SK-N-SH treated with all-trans-retinoic acid at 6 μM for 48 hours (cell line): ENCODE measurements around the gene TMEM141.

ENCODE experiments used
- ATAC-seq: fragments of 200-7000 bp; cut with Tn5 transposase; 3 replicates; pipeline ENCODE4 v1.9.1; 2020; ENCODE audit warnings: mild to moderate bottlenecking, moderate library complexity
- ARNTL ChIP-seq: fragments of 450-650 bp; formaldehyde crosslinking; IDR thresholded peaks from 2 replicates; pipeline ENCODE4 v1.5.0; 2020; ENCODE audit warnings: low read depth, mild to moderate bottlenecking, moderate library complexity, borderline replicate concordance
- BACH2 ChIP-seq: fragments of 250-450 bp; sonication (Bioruptor Pico); IDR thresholded peaks from 2 replicates; pipeline ENCODE4 v1.9.0; 2021; ENCODE audit warnings: mild to moderate bottlenecking, borderline replicate concordance
- CREB5 ChIP-seq: fragments of 250-450 bp; sonication (Bioruptor Pico); IDR thresholded peaks from 2 replicates; pipeline ENCODE4 v1.5.1; 2020; ENCODE audit warnings: low read depth, mild to moderate bottlenecking, moderate library complexity
- CSDC2 ChIP-seq: fragments of 250-450 bp; sonication (Bioruptor Pico); IDR thresholded peaks from 2 replicates; pipeline ENCODE4 v1.5.0; 2020; ENCODE audit warnings: mild to moderate bottlenecking, moderate library complexity
- ESRRG ChIP-seq: fragments of 250-450 bp; sonication (Bioruptor Pico); IDR thresholded peaks from 2 replicates; pipeline ENCODE4 v1.6.1; 2021; ENCODE audit warnings: mild to moderate bottlenecking
- GLIS3 ChIP-seq: fragments of 250-450 bp; sonication (Bioruptor Pico); IDR thresholded peaks from 2 replicates; pipeline ENCODE4 v1.5.0; 2020; ENCODE audit warnings: mild to moderate bottlenecking, moderate library complexity
- ISL1 ChIP-seq: fragments of 250-450 bp; sonication (Bioruptor Pico); IDR thresholded peaks from 2 replicates; pipeline ENCODE4 v2.1.2; 2022; ENCODE audit warnings: mild to moderate bottlenecking, moderate library complexity
- OSR1 ChIP-seq: fragments of 250-450 bp; sonication (Bioruptor Pico); IDR thresholded peaks from 2 replicates; pipeline ENCODE4 v1.8.0; 2022; ENCODE audit warnings: moderate library complexity, mild to moderate bottlenecking, inconsistent platforms
- POU6F1 ChIP-seq: fragments of 250-450 bp; sonication (Bioruptor Pico); IDR thresholded peaks from 2 replicates; pipeline ENCODE4 v1.8.0; 2021; ENCODE audit warnings: low read depth, mild to moderate bottlenecking, moderate library complexity, borderline replicate concordance
- PPARA ChIP-seq: fragments of 250-450 bp; sonication (Bioruptor Pico); IDR thresholded peaks from 2 replicates; pipeline ENCODE4 v1.5.0; 2020; ENCODE audit warnings: mild to moderate bottlenecking, borderline replicate concordance
- RARB ChIP-seq: fragments of 250-450 bp; sonication (Bioruptor Pico); IDR thresholded peaks from 2 replicates; pipeline ENCODE4 v1.8.0; 2021; ENCODE audit warnings: mild to moderate bottlenecking, moderate library complexity
- SNAI2 ChIP-seq: fragments of 250-450 bp; sonication (Bioruptor Pico); IDR thresholded peaks from 2 replicates; pipeline ENCODE4 v1.5.0; 2020; ENCODE audit warnings: mild to moderate bottlenecking, moderate library complexity
- TCF4 ChIP-seq: fragments of 250-450 bp; sonication (Bioruptor Pico); IDR thresholded peaks from 2 replicates; pipeline ENCODE4 v1.8.0; 2021; ENCODE audit warnings: mild to moderate bottlenecking, moderate library complexity, borderline replicate concordance
- TSHZ2 ChIP-seq: fragments of 250-450 bp; sonication (Bioruptor Pico); IDR thresholded peaks from 2 replicates; pipeline ENCODE4 v1.5.0; 2020; ENCODE audit warnings: mild to moderate bottlenecking, moderate library complexity
- ZC3H10 ChIP-seq: fragments of 250-450 bp; sonication (Bioruptor Pico); IDR thresholded peaks from 2 replicates; pipeline ENCODE4 v1.5.1; 2021; ENCODE audit warnings: mild to moderate bottlenecking, moderate library complexity
- ZFP3 ChIP-seq: fragments of 250-450 bp; sonication (Bioruptor Pico); IDR thresholded peaks from 2 replicates; pipeline ENCODE4 v1.5.0; 2020; ENCODE audit warnings: mild to moderate bottlenecking, moderate library complexity
- ZFP30 ChIP-seq: fragments of 450-650 bp; formaldehyde crosslinking; IDR thresholded peaks from 2 replicates; pipeline ENCODE4 v1.5.0; 2022; ENCODE audit warnings: mild to moderate bottlenecking, moderate library complexity
- ZNF565 ChIP-seq: fragments of 450-650 bp; formaldehyde crosslinking; conservative IDR thresholded peaks from 2 replicates; pipeline ENCODE4 v1.5.0; 2020; ENCODE audit warnings: low read depth, mild to moderate bottlenecking, moderate library complexity
- ZNF70 ChIP-seq: fragments of 450-650 bp; formaldehyde crosslinking; IDR thresholded peaks from 2 replicates; pipeline ENCODE4 v1.5.0; 2020; ENCODE audit warnings: mild to moderate bottlenecking, moderate library complexity
- ZNF8 ChIP-seq: fragments of 450-650 bp; formaldehyde crosslinking; IDR thresholded peaks from 2 replicates; pipeline ENCODE4 v1.5.0; 2020; ENCODE audit warnings: mild to moderate bottlenecking, moderate library complexity
- TF ChIP-seq, protein P1 (sequence below): fragments of 250-450 bp; sonication (Bioruptor Pico); IDR thresholded peaks from 2 replicates; pipeline ENCODE4 v1.8.0; 2020; ENCODE audit warnings: mild to moderate bottlenecking, moderate library complexity, borderline replicate concordance
- TF ChIP-seq, protein P2 (sequence below): fragments of 250-450 bp; sonication (Bioruptor Pico); IDR thresholded peaks from 2 replicates; pipeline ENCODE4 v1.5.1; 2021; ENCODE audit warnings: mild to moderate bottlenecking, moderate library complexity

Gene TMEM141

GRCh38 chr9:136745389-136746154 is 45.6 kb upstream of the TMEM141 start:
- no peak for TF ChIP-seq ZFP3 (CRISPR knock-in tag)
- no peak for TF ChIP-seq ZNF70
- no peak for TF ChIP-seq ZFP30 (CRISPR knock-in tag)
- TF ChIP-seq GLIS3 (CRISPR knock-in tag) = no peak
- ATAC-seq = no peak

- no peak for ATAC-seq
- no peak for TF ChIP-seq ZNF70
- no peak for TF ChIP-seq ZC3H10 (CRISPR knock-in tag)
- no peak for TF ChIP-seq ZFP30 (CRISPR knock-in tag)
- TF ChIP-seq, protein P1, sequence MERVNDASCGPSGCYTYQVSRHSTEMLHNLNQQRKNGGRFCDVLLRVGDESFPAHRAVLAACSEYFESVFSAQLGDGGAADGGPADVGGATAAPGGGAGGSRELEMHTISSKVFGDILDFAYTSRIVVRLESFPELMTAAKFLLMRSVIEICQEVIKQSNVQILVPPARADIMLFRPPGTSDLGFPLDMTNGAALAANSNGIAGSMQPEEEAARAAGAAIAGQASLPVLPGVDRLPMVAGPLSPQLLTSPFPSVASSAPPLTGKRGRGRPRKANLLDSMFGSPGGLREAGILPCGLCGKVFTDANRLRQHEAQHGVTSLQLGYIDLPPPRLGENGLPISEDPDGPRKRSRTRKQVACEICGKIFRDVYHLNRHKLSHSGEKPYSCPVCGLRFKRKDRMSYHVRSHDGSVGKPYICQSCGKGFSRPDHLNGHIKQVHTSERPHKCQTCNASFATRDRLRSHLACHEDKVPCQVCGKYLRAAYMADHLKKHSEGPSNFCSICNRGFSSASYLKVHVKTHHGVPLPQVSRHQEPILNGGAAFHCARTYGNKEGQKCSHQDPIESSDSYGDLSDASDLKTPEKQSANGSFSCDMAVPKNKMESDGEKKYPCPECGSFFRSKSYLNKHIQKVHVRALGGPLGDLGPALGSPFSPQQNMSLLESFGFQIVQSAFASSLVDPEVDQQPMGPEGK (CRISPR knock-in tag) = no peak
- TF ChIP-seq OSR1 (CRISPR knock-in tag) = no peak
- TF ChIP-seq, protein P2, sequence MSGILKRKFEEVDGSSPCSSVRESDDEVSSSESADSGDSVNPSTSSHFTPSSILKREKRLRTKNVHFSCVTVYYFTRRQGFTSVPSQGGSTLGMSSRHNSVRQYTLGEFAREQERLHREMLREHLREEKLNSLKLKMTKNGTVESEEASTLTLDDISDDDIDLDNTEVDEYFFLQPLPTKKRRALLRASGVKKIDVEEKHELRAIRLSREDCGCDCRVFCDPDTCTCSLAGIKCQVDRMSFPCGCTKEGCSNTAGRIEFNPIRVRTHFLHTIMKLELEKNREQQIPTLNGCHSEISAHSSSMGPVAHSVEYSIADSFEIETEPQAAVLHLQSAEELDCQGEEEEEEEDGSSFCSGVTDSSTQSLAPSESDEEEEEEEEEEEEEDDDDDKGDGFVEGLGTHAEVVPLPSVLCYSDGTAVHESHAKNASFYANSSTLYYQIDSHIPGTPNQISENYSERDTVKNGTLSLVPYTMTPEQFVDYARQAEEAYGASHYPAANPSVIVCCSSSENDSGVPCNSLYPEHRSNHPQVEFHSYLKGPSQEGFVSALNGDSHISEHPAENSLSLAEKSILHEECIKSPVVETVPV (CRISPR knock-in tag) = no peak
- no peak for TF ChIP-seq TCF4
- TF ChIP-seq PPARA (CRISPR knock-in tag) = no peak
- no peak for TF ChIP-seq ZNF565
- TF ChIP-seq TSHZ2 = no peak
Measured at GRCh38 chr9:136746155-136746490, 45.0 kb upstream of the TMEM141 start.

DNA sequence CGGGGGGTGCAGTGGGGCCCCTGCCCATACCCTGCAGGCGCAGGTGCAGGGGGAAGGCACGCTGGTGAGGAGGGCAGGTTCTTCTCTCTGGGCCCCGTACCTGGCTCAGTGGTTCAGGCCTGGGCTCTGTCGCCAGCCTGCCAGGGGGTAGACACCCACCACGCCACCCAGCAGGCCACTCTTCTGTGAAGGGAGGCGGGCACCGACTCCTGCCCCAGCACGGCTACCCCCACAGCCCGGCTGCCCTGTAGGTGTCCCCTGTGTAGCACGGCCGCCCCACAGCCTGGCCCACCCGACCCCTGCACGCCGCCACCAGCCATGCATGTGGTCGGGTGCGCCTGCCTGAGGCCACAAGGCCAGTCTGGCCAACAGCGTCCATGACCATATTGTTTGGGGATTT is 44.5 kb upstream of the TMEM141 start:
- no peak for ATAC-seq
- no peak for TF ChIP-seq ESRRG
- no peak for TF ChIP-seq ZNF8 (CRISPR knock-in tag)
- no peak for TF ChIP-seq RARB (CRISPR knock-in tag)
- no peak for TF ChIP-seq OSR1 (CRISPR knock-in tag)
- no peak for TF ChIP-seq SNAI2 (CRISPR knock-in tag)
- TF ChIP-seq GLIS3 (CRISPR knock-in tag) = no peak

DNA sequence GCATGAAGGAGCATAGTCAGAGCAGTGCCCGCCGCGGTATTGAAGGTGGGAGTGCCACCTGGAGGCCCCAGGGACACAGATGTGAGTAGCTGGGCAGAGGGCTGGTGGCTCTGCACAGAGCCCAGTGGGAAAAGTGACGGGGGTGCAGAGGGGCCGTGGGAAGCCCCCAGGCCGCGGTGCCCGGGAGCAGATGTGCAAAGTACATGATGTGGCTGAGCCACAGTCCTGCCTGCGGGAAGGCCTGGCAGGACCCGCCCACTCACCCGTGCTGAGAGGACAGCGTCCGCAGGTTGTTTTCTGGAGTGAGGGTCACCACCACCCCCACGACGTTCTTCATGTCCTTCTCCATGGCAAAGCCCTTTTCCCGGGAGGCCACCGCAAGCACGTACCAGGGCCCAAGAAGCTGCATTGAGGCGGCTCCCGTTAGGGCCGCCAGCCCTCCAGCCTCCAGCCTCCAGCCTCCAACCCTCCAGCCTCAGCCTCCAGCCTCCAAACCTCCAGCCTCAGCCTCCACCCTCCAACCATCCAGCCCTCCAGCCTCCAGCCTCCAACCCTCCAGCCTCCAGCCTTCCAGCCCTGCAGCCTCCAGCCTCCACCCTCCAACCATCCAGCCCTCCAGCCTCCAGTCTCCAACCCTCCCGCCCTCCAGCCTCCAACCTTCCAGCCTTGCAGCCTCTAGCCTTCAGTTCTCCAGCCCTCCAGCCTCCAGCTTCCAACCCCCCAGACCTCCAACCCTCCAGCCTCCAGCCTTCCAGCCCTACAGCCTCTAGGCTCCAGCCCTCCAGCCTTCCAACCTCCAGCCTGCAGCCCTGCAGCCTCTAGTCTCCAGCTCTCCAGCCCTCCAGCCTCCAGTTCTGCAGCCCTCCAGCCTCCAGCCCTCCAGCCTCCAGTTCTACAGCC is 43.7 kb upstream of the TMEM141 start:
- TF ChIP-seq ZNF565 = no peak
- ATAC-seq = no peak

DNA sequence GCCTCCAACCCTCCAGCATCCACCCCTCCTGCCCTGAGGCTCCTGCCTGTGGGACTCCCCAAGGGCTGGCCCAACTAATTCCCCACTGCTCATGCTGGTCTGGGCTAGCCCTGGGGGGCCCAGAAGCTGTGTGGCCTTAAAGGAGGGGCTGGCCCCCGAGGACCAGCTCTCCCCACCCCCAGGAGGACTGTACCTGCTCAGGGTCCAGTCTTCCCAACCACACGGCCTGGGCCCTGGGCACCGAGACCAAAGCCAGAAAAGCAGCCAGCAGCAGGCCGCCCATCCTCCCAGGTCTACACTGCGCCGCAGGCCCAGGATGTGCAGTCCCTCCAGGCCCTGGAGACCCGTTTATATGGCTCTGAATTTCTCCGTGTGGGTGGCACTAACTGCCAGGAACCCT is 42.9 kb upstream of the TMEM141 start, which contains the start of gene LCN6:
LCN6 (minus strand) TSS at position 325 of the 400 bp plus-strand sequence; CDS start at position 283, 42 bp downstream.
- no peak for ATAC-seq
- TF ChIP-seq OSR1 (CRISPR knock-in tag) (no peak), ZNF8 (CRISPR knock-in tag) (no peak), POU6F1 (CRISPR knock-in tag) (no peak), ZNF70 (no peak), ISL1 (no peak), ARNTL (CRISPR knock-in tag) (no peak), CSDC2 (CRISPR knock-in tag) (no peak), RARB (CRISPR knock-in tag) (no peak), TSHZ2 (no peak), BACH2 (CRISPR knock-in tag) (no peak), CREB5 (CRISPR knock-in tag) (no peak), ZC3H10 (CRISPR knock-in tag) (no peak), ZFP3 (CRISPR knock-in tag) (no peak), ESRRG (no peak)
